GM19238 (cell line): ENCODE results near the gene SPATA31A3.
"Not testable (repeated sequence)": the region's sequence is repeated elsewhere in the genome, so short reads cannot be mapped to it uniquely, and the experiment has no call there.

Experiments used
- DNase-seq: peaks from one replicate; pipeline ENCODE4 v3.0.0; 2011; ENCODE audit warnings: low spot score; ENCODE audit not compliant: insufficient read length

SPATA31A3 gene

GRCh38 chr9:66992450-66992849 lies at the start of gene SPATA31A3:
TSS of gene SPATA31A3 (minus strand) at chr9:66992550. CDS start at chr9:66992521, 29 bp downstream.
- DNase-seq = not testable (repeated sequence)

DNA sequence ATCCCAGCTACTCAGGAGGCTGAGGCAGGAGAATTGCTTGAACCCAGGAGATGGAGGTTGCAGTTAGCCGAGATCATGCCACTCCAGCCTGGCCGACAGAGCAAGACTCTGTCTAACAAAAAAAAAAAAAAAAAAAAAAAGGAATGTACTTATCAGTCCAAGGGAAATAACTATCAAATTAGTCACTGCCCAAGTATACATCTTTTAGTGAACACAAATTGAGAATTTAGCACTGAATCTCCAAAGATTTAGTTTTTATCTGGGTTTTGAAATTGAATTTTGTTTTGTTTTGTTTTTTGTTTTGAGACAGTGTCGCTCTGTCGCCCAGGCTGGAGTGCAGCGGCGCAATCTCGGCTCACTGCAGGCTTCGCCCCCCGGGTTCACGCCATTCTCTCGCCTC lies 39.8 kb downstream of the SPATA31A3 start:
- DNase-seq = not testable (repeated sequence)

- not testable (repeated sequence) for DNase-seq
Measured at GRCh38 chr9:66942400-66943155, 49.8 kb downstream of the SPATA31A3 start.

DNA sequence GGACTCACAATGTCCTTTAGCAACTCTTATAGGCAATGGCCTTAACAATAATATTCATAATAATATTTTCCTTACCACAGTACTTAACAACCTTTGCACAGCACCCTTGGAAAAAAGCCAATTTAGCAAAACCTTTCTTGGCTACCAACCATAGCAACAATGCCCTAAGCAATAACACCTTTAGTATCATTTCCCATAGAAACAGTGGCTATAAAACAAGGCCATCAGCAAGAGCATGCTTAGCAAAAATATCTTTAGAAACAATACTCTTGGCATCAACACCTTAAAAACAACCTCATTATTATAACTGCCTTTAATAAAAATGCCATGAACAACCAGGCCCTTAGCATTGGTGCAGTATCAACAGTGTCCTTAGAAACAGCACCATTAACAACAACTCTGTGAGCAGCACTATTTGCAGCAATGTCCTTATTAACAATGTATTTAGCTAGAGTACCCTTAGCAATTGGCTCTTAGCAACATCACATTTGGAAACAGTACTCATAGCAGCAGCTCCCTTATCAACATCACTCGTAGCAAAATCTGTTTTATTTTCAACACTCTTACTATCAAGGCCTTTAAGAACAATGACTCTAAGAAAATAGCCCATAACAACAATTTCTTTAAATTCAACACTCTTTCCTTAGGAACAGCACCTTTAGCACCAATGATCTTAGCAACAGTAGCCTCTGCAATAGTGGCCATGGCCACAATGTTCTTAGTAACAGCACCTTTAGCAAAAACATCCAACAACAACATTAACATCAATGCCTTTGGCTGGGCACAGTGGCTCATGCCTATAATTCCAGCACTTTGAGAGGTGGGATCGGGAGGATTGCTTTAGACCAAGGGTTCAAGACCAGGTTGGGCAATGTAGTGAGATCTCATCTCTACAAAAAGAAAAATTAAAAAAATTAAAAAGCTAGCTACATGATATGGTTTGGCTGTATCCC lies 52.2 kb downstream of the SPATA31A3 start:
- DNase-seq = not testable (repeated sequence)

GRCh38 chr9:66938322-66938721 lies 54.0 kb downstream of the SPATA31A3 start:
- not testable (repeated sequence) for DNase-seq

DNA sequence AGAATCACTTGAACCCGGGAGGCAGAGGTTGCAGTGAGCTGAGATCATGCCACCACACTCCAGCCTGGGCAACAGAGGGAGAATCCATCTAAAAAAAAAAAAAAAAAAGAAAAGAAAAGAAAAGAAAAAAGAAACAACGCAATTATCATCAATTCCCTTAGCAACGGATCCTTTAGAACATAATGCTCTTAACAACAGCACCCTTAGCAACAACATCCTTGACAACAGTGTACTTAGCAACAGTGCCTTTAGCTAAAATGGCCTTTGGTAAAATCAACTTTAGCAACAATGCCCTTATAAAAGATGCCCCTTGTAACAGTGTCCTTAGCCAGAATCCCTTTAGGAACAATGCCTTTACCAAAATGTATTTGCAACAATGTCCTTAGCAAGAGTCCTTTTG lies 54.7 kb downstream of the SPATA31A3 start:
- DNase-seq = not testable (repeated sequence)
